HG02884 (cell line): Measurements from ENCODE around the gene CDR2L.
"Not testable (repeated sequence)": the region's sequence is repeated elsewhere in the genome, so short reads cannot be mapped to it uniquely, and the experiment has no call there.

Source experiments
- ATAC-seq: cut with Tn5 transposase; IDR thresholded peaks from one replicate; pipeline ENCODE4 v1.9.1; 2021; ENCODE audit warnings: mild to moderate bottlenecking, moderate library complexity; ENCODE audit not compliant: unreplicated experiment

CDR2L gene

DNA sequence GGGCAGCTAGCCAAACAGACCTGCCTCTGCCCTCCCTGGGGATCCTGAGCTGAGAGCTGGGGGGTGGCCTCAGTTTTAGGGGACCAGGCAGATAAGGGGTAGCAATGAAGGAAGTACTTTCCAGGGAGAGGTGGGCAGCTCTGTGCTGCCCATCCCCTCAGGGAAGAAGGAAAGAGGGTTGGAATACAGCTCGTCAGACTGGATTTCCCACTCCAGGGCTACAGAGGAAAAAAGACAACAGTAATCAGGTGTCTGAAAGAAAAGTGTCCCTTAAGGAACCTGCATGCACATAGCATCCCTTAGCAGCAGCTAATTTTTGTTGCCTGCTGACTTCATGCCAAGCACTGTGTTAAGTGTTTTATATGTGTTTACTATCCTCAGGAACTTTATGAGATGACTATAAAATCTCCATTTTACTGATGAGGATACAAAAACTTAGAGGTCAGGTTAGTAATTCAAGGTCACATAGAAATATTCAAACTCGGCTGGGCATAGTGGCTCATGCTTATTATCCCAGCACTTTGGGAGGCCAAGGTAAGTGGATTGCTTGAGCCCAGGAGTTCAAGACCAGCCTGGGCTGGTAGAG is 21.8 kb downstream of the CDR2L start:
- ATAC-seq = no peak

DNA sequence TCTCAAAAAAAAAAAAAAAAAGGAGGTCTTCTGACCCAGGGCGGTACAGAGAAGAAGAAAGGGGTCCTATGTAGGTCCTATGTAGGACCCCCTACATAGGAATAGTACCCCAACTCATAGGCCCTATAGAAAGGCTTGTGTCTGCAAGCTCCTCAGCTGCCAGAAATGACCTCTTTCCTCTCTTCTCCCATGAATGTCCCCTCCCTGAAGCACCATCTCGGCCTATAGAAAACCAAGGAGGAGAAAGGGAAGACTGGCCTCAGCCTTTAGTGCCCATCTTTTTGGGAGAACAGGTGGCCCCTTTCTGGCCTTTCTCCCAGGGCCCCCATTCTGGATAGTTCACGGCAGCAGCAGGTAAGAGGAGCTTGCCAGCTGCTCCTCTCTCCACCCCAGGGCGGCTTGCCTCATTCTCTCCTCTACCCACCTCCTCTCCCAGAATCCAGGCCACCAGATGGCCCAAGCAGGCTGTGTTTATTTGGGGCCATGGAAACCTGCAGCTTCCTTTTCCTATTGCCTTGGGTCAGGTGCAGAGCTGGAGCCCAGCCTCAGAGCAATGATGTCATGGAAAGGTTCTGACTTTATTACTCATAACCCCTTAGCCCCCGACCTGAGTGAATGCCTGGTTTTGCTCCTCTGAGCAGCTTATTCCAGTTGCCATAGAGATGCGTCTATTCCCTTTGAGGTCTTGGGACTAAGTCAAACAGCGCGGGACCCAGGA is 23.4 kb downstream of the CDR2L start:
- ATAC-seq = no peak

- no peak for ATAC-seq
Observed at GRCh38 chr17:75011401-75012095, 24.1 kb downstream of the CDR2L start.

GRCh38 chr17:75012096-75012345 is 24.6 kb downstream of the CDR2L start:
- no peak for ATAC-seq

- ATAC-seq = peak; percentile 73
Observed at GRCh38 chr17:75012346-75013091, 25.1 kb downstream of the CDR2L start, which contains the start of gene MRPL58. Gene MRPL58, plus strand, starts transcription at chr17:75012670. Its CDS starts 17 bp downstream, at chr17:75012687.

GRCh38 chr17:75013092-75013559 is 25.7 kb downstream of the CDR2L start:
- ATAC-seq = no peak

DNA sequence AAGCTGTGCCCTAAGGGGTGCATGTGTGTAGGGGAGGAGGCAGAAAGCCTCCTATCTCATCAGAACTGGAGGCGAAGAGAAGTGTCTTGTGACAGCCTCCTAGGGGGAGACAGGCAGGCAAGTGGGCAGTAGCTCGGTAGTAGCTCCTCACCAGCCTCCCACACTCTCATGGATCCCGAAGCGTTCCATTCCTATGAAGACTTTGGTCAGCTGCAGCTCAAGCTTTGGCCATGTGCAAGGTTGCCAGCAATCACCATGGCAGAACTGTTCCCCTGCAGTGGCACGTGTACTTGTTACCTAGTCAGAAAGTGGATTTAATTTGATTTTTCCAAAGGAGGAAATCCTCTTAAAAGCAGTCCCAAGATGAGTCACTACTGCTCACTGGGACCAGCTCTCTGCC is 31.7 kb downstream of the CDR2L start:
- ATAC-seq = no peak

- ATAC-seq = no peak
Observed at GRCh38 chr17:75019710-75020109, 32.3 kb downstream of the CDR2L start.

- ATAC-seq = no peak
Observed at GRCh38 chr17:75020331-75021110, 33.1 kb downstream of the CDR2L start.

- no peak for ATAC-seq
Observed at GRCh38 chr17:75024686-75025397, 37.4 kb downstream of the CDR2L start.

- not testable (repeated sequence) for ATAC-seq
Observed at GRCh38 chr17:75025398-75025734, 37.9 kb downstream of the CDR2L start.

- ATAC-seq = not testable (repeated sequence)
Observed at GRCh38 chr17:75026650-75027049, 39.2 kb downstream of the CDR2L start.

DNA sequence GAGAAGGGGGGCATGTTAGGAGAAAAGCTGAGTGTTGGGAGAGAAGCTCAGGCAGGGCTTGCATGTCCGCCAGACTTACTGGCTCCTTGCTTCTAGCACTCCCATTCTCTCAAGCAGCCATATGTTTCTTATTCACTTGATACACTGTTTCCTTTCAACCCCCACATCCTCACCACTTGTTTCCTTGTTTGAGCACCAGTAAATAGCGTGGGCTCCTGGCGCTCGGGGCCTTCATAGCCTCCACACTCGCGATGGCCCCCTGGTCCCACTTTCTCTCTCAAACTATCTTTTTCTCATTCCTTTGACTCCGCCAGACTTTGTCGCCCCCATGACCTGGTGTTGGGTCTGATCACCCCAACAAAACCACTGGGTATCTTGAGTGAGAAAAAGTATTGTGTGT is 42.7 kb downstream of the CDR2L start:
- ATAC-seq = no peak

DNA sequence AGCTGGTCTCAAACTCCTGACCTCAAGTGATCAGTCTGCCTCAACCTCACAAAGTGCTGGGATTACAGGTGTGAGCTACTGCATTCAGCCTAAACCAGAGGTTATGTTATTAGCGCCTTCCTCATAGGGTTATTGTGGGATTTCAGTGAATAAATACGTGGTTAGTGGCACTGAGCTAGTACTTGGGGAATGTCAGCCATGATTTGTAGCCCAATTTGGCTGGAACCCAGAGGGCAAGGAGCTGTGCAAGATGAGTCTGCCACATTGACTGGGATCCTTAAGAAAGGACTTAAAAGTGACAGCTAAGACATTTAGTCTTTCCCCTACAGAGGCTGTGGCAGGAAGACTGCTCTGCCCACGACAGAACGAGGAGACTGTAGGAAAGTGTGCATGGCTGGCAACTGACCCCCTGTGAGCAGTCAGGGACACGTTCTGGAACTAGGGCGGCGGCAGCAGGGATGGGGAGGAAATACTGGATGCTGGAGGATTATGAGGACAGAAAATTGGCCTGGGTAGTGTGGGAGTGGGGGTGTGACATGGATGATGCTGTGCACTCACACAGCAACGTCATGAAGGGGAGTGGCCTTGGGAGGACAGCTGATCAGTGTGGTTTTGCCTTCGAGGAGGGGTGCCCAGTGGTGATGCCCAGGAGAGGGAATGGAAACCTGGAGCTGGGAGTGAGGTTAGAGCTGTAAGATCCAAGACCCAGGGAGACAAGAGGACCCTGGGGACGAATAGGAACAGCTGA is 44.7 kb downstream of the CDR2L start:
- ATAC-seq = no peak

GRCh38 chr17:75032720-75033280 is 45.4 kb downstream of the CDR2L start:
- ATAC-seq = no peak

DNA sequence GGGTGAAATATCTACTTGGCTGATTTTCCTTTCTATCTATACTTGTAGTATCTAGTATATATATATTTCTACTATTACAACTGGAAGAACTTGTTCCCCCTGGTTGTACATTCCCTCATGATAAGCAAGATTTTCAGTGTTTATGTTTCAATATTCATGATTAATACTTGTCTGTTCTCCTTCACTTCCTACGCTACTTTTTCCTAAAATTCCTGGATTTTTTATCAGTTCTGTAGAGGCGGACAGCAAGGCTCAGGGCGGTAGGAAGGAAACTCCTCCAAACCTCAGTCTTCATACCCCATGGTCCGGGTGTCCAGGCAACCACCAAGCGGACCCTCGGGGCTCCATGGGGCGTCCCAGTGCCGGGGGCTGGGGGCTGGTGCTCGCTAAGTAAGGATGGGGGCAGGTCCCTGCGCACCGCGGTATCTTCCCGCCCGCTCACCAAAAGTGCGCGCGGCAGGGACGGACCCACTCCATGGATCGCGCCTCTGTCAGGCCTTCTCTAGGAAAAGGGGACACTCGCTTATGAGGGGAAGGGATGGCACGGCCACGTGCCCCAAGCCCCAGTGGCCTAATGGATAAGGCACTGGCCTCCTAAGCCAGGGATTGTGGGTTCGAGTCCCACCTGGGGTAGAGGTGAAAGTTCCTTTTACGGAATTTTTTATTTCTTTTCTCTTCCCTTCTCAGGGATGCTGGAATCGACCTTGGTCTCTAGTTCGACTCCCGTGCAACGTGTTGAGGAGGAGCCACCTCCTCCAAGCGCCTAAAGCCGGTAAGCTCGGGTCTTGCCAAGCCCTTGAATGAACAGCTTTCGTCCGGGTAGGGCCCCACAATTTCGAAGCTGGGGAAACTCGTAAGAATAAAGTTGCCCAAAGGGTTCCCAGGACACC is 46.2 kb downstream of the CDR2L start:
- no peak for ATAC-seq

DNA sequence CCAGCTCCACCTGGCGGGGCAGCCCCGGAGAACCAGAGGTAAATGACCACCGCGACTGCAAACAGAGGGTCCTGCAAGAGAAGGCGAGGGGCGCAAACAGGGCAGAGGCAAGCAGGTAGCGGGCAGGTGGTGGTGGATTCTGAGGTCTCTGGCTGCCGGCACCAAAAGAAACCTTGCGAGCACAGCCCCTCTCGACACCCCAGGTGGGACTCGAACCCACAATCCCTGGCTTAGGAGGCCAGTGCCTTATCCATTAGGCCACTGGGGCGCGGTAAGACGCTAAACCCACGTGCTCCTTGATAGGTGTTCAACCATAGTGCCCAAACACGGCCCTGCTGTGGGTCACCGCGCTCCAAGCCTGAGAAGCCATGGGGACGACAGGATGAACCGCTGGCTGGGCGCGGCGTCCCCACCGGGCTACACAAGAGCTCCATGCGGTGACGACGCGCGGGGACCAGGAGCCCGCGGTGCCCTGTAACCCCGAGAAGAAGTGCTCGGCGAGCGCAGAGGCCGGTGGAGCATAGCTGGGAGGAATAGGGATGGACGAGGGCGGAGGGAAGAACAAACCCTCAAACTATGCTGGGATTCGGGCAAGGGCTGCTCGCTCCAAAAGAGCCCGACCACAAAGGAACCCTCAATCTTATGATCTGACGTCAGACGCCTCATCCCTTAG is 46.9 kb downstream of the CDR2L start:
- ATAC-seq = no peak
